Neural crest cell (in vitro differentiated cells): ENCODE measurements around the gene SFXN2. TPM values are rescaled to one million over a fixed set of nuclear protein-coding genes. Genes with fewer than 3 reads are reported as not detected.
"Not testable (repeated sequence)": the region's sequence is repeated elsewhere in the genome, so short reads cannot be mapped to it uniquely, and the experiment has no call there.

Experiments used
- DNase-seq: peaks from one replicate; pipeline ENCODE4 v3.0.0; 2021; ENCODE audit warnings: low read depth, mixed read lengths, low spot score
- H3K27ac Mint-ChIP-seq: one replicate; pipeline ENCODE4 v1.8.0; 2021; ENCODE audit warnings: mild to moderate bottlenecking, mixed read lengths; ENCODE audit not compliant: unreplicated experiment
- H3K27me3 Mint-ChIP-seq: 2 replicates; pipeline ENCODE4 v1.8.0; 2021; ENCODE audit warnings: low read depth, mild to moderate bottlenecking, mixed read lengths
- H3K36me3 Mint-ChIP-seq: 2 replicates; pipeline ENCODE4 v1.8.0; 2021; ENCODE audit warnings: low read depth, mild to moderate bottlenecking, mixed read lengths
- H3K4me1 Mint-ChIP-seq: 2 replicates; pipeline ENCODE4 v1.8.0; 2021; ENCODE audit warnings: mixed read lengths
- H3K4me3 Mint-ChIP-seq: one replicate; pipeline ENCODE4 v1.8.0; 2021; ENCODE audit warnings: mild to moderate bottlenecking, mixed read lengths
- H3K9me3 Mint-ChIP-seq: 2 replicates; pipeline ENCODE4 v1.8.0; 2021; ENCODE audit warnings: mixed read lengths
- total RNA-seq: library from RNA; stranded (reverse); gene quantifications from 2 replicates; pipeline ENCODE4 v1.2.1, GENCODE V29; 2021
- TF ChIP-seq, protein P1 (sequence below): fragments of 200-600 bp; sonication (generic); conservative IDR thresholded peaks from 2 replicates; pipeline ENCODE4 v1.5.0; 2021; ENCODE audit warnings: antibody characterized with exemption, mild to moderate bottlenecking

SFXN2 gene
- total RNA-seq, 1 donor from 2014 or later: 36.6 TPM

DNA sequence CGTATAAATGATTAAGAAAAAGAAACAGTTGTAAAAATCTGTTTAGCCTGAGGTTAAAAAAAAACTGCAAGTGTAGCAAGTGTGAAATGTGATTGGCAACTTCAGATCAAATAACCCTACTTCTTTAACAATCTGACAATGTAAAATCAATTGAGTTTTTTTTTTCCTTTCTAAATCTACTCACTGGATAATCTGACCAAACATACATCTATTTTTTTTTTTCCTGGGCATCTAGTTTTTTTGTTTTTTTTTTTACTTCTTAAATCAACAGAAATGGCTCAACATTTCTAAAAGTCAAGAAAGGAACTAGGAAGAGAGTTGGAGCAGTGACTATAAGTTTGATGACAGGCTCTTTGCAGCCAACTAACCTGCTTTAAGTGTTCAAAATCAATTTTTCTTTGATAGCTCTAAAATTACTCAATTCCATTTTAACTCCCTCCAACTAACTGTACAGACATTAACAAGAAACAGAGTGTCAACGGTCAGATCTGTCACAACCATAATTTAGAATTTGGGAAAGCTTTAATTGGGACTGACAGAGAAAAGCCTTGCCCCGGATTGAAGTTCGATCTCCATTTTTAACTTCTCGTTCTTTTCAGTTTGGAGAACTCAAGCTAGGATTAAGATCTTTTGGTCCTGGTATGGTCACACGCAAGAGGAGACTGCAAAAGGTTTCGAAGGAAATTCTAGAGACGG lies 1.4 kb upstream of the SFXN2 start:
- Mint-ChIP-seq H3K27me3 (no peaks in the 10 kb centered on the region), H3K4me1 (peaks cover 56% of the 10 kb centered on the region), H3K27ac (peak overlapping the region; percentile 99), H3K4me3 (peak overlapping the region; percentile 93), H3K36me3 (no peaks in the 10 kb centered on the region), H3K9me3 (no peaks in the 10 kb centered on the region)
- TF ChIP-seq, protein P1, sequence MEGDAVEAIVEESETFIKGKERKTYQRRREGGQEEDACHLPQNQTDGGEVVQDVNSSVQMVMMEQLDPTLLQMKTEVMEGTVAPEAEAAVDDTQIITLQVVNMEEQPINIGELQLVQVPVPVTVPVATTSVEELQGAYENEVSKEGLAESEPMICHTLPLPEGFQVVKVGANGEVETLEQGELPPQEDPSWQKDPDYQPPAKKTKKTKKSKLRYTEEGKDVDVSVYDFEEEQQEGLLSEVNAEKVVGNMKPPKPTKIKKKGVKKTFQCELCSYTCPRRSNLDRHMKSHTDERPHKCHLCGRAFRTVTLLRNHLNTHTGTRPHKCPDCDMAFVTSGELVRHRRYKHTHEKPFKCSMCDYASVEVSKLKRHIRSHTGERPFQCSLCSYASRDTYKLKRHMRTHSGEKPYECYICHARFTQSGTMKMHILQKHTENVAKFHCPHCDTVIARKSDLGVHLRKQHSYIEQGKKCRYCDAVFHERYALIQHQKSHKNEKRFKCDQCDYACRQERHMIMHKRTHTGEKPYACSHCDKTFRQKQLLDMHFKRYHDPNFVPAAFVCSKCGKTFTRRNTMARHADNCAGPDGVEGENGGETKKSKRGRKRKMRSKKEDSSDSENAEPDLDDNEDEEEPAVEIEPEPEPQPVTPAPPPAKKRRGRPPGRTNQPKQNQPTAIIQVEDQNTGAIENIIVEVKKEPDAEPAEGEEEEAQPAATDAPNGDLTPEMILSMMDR: no peak
- DNase-seq: no peak

DNA sequence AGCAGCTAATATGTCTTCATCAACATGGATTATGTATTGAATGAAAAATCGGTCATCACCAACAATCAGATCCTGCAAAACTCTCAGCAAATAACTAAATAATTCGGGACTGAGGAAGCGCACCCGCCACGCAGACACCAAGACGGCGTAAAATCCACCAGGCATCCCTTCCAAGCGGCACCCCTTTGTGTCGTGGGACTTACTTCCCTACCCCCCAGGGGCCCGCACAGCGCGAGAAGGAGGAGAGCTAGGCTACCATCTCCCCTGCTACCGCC lies 960 bp upstream of the SFXN2 start:
- no peaks in the 10 kb centered on the region for H3K27me3 Mint-ChIP-seq
- peak overlapping the region; percentile 99 for H3K27ac Mint-ChIP-seq
- H3K36me3 Mint-ChIP-seq: no peaks in the 10 kb centered on the region
- peaks cover 61% of the 10 kb centered on the region for H3K4me1 Mint-ChIP-seq
- peak overlapping the region; percentile 93 for H3K4me3 Mint-ChIP-seq
- DNase-seq: no peak
- TF ChIP-seq, protein P1: no peak
- no peaks in the 10 kb centered on the region for H3K9me3 Mint-ChIP-seq

DNA sequence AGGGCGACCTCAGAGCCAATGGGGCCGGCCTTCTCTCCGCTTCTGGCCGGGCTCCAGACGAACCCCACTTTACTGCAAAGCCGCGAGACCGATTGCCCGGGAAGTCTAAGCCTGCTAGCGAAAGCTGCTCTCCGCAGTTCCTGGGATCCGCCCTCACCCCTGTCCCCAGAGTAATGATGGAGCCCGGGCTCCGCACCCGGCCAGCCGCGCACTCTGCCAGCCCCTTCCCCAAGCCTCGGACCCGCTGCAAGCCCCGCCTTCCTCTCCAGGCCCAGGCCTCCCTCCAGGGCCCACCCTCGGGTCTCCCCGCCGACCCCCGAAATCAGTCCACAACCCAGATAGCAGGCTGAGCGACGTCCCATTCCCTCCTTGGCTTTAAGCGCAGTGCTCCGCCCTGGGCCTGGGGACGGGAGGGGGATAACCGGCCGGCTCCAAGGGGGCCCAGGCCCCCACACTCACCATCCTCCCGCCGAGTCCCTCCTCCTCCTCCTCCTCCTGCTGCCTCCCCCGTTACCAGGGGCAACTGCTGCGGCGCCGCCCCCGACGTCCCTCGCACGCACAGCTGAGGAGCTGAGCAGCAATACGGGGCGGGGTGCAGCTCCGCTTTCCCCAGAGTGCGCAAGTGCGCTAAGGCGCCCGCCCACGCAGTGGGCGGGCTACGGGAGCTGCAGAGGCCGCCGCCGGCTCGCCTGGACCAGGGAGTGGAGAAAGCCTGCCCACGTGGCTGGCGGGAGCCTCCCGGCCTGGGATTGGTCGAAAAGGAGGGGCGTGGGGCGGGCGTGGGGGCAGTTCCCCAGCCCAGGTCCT lies 419 bp upstream of the SFXN2 start, which contains the start of gene ARL3:
Gene ARL3 (minus strand): TSS at position 584 of the 807 bp plus-strand sequence. CDS start 122 bp downstream, at position 462.
- peak; percentile 92 for DNase-seq
- Mint-ChIP-seq H3K27ac (peak within 1 kb of the TSS; percentile 99), H3K4me3 (peak within 1 kb of the TSS; percentile 93), H3K27me3 (no peaks in the 10 kb centered on the region), H3K4me1 (peaks cover 64% of the 10 kb centered on the region), H3K36me3 (no peaks in the 10 kb centered on the region), H3K9me3 (no peaks in the 10 kb centered on the region)
- TF ChIP-seq, protein P1: peak; percentile 71

DNA sequence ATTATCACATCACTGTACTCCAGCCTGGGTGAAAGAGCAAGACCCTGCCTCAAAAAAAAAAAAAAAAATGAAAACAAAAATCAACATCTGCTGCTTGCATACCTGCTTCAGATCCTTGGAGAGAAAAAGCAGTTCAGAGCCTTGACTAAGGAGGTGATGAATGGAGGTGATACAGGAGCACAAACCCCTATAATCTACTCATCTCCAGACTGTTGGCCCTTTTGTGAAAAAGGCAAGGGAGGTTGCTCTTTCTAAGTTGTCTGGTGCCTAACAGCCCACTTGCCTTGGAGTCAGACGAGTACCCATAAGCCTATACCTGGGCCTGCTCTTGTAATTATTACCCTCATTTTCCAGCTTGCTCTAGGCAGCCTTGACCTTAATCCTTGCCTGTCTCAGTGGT lies 1.4 kb downstream of the SFXN2 start:
- no peak for DNase-seq
- Mint-ChIP-seq H3K9me3 (no peaks in the 10 kb centered on the region), H3K4me1 (peaks cover 65% of the 10 kb centered on the region), H3K4me3 (peak overlapping the region; percentile 93), H3K27me3 (no peaks in the 10 kb centered on the region), H3K27ac (no peak overlapping the region), H3K36me3 (no peaks in the 10 kb centered on the region)
- TF ChIP-seq, protein P1: no peak

DNA sequence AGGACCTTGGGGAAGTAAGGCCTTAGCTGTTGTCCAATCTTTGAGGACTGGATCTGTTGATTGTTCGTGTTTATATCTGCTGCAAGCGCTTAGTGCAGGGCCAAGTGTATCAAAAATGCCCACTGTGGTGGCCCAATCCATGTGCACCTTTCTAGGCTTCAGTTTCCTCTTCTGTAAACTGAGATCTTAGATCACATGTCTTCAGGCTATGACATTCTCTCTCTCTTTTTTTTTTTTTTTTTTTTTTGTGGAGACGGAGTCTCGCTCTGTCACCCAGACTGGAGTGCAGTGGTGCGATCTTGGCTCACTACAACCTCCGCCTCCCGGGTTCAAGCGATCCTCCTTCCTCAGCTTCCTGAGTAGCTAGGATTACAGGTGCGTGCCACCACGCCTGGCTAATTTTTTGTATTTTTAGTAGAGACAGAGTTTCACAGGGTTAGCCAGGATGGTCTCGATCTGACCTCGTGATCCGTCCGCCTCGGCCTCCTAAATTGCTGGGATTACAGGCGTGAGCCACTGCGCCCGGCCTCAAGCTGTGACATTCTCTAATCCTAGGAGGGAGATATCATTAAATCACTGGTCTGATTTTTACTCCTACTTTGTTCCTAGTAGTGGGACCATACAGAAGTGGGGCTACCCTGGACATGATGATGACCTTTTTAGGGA lies 2.6 kb downstream of the SFXN2 start:
- DNase-seq, H3K9me3 Mint-ChIP-seq, H3K36me3 Mint-ChIP-seq, H3K27me3 Mint-ChIP-seq, H3K27ac Mint-ChIP-seq: not testable (repeated sequence)
- Mint-ChIP-seq H3K4me1 (peaks cover 65% of the 10 kb centered on the region), H3K4me3 (peak overlapping the region; percentile 93)

DNA sequence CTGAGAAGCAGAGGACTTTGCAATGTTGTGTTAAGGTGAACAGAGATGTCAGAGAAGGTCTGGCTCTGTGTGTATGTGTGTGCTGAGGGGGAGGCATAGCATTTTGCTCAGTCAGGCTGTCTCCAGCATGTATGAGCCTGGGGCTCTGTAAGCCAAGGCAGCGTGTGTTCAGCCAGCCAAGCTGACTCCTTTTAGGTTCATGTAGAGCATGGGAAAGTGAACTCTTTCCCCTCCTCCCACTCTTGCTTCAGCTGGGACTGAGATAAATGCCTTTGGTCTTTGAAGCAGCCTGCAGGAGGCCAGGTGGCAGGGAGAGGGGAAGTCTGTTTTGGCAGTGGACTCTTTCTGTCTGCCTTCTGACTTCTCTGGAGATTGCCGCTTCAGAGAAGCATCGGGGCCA lies 3.8 kb downstream of the SFXN2 start:
- Mint-ChIP-seq H3K36me3 (no peaks in the 10 kb centered on the region), H3K27ac (peak overlapping the region; percentile 10), H3K4me3 (peak overlapping the region; percentile 93), H3K27me3 (no peaks in the 10 kb centered on the region), H3K9me3 (no peaks in the 10 kb centered on the region), H3K4me1 (peaks cover 56% of the 10 kb centered on the region)
- TF ChIP-seq, protein P1: no peak
- DNase-seq: no peak
